Suprapubic skin (tissue), 4 donors: Measurements from ENCODE around the gene BHLHA15. TPM values are rescaled to one million over a fixed set of nuclear protein-coding genes. Genes with fewer than 3 reads are reported as not detected.
A peak's percentile ranks its signal among the peaks of the same experiment; 100 is the strongest.

Experiments used
- DNase-seq, 2 donors: peaks; one replicate each; pipeline ENCODE4 v3.0.0-alpha.2; 2019; ENCODE audit warnings: low spot score in 2 of 2
- H3K27ac ChIP-seq: fragments of 200-600 bp; sonication (generic); one replicate; pipeline ENCODE4 v1.5.1; 2019
- H3K27me3 ChIP-seq: fragments of 200-600 bp; sonication (generic); one replicate; pipeline ENCODE4 v1.5.1; 2019
- H3K36me3 ChIP-seq: fragments of 200-600 bp; sonication (generic); one replicate; pipeline ENCODE4 v1.5.1; 2019
- H3K4me1 ChIP-seq: fragments of 200-600 bp; sonication (generic); one replicate; pipeline ENCODE4 v1.5.1; 2019
- H3K4me3 ChIP-seq: fragments of 200-600 bp; sonication (generic); one replicate; pipeline ENCODE4 v1.5.1; 2019; ENCODE audit warnings: mild to moderate bottlenecking
- H3K9me3 ChIP-seq: fragments of 200-600 bp; sonication (generic); one replicate; pipeline ENCODE4 v1.5.1; 2019
- CTCF ChIP-seq, 2 donors: fragments of 200-600 bp in 1 of 2; fragments of 450-650 bp in 1 of 2; sonication (generic) in 1 of 2; IDR thresholded peaks; one replicate each; pipeline ENCODE4 v1.5.1; 2016 to 2019; ENCODE audit warnings: antibody characterized with exemption in 2 of 2, mild to moderate bottlenecking in 1 of 2, moderate library complexity in 1 of 2
- EP300 ChIP-seq: sonication (generic); formaldehyde crosslinking; IDR thresholded peaks from one replicate; pipeline ENCODE4 v1.6.1; 2017; ENCODE audit warnings: antibody characterized with exemption
- POLR2A ChIP-seq, 2 donors: fragments of 450-650 bp; IDR thresholded peaks; one replicate each; pipeline ENCODE4 v1.6.1; 2017; ENCODE audit warnings: antibody characterized with exemption in 2 of 2, mild to moderate bottlenecking in 2 of 2, moderate library complexity in 2 of 2
- POLR2AphosphoS5 ChIP-seq, 3 donors: sonication (generic); formaldehyde crosslinking; IDR thresholded peaks; one replicate each; pipeline ENCODE4 v1.6.1; 2017; ENCODE audit warnings: antibody characterized with exemption in 3 of 3
- WGBS: methylation state at CpG from one replicate; pipeline ENCODE4 v1.1.5; 2018; 5-methylcytosine and 5-hydroxymethylcytosine counted together
- total RNA-seq, 4 donors: library from RNA; depleted of rRNA; stranded (reverse); fragments of >200 nt; gene quantifications; one replicate each; pipeline ENCODE4 v1.1.0, GENCODE V29; 2016

BHLHA15 gene
- total RNA-seq, 4 donors from 2014 or later, result 1.2 to 7.8 (median 4.4) TPM

- no peak overlapping the region for H3K27ac ChIP-seq
- no peak for TF ChIP-seq EP300
- TF ChIP-seq CTCF (IDR thresholded peaks at IDR 0.05), result no peak
- TF ChIP-seq POLR2AphosphoS5 (IDR thresholded peaks at IDR 0.05), result no peak
- no peak for TF ChIP-seq POLR2A (IDR thresholded peaks at IDR 0.05)
- H3K27me3 ChIP-seq, result no peaks in the 10 kb centered on the region
- H3K36me3 ChIP-seq, result peaks cover 56% of the 10 kb centered on the region
- WGBS, result 95% methylated on average over 18 of the region's 34 CpGs
- no peaks in the 10 kb centered on the region for H3K4me1 ChIP-seq
- peak in 1 of 2 donors; percentile 55 for DNase-seq
- H3K4me3 ChIP-seq, result no peak overlapping the region
- H3K9me3 ChIP-seq, result no peaks in the 10 kb centered on the region
These were observed 10.6 kb downstream of the BHLHA15 start for GRCh38 chr7:98221611-98222532.

GRCh38 chr7:98222533-98223195 lies 11.4 kb downstream of the BHLHA15 start:
- Histone ChIP-seq H3K4me3 (no peak overlapping the region), H3K36me3 (peaks cover 51% of the 10 kb centered on the region), H3K27me3 (no peaks in the 10 kb centered on the region), H3K4me1 (no peaks in the 10 kb centered on the region), H3K27ac (no peak overlapping the region), H3K9me3 (no peaks in the 10 kb centered on the region)
- 97% methylated on average over 7 of the region's 30 CpGs for WGBS
- peak in 1 of 2 donors; percentile 58 for DNase-seq
- no peak for TF ChIP-seq EP300
- no peak for TF ChIP-seq CTCF (IDR thresholded peaks at IDR 0.05)
- no peak for TF ChIP-seq POLR2A (IDR thresholded peaks at IDR 0.05)
- no peak for TF ChIP-seq POLR2AphosphoS5 (IDR thresholded peaks at IDR 0.05)

- no peaks in the 10 kb centered on the region for H3K4me1 ChIP-seq
- no peak overlapping the region for H3K27ac ChIP-seq
- no peak overlapping the region for H3K4me3 ChIP-seq
- no peaks in the 10 kb centered on the region for H3K9me3 ChIP-seq
- peaks cover 52% of the 10 kb centered on the region for H3K36me3 ChIP-seq
- TF ChIP-seq CTCF (IDR thresholded peaks at IDR 0.05) (no peak), POLR2AphosphoS5 (IDR thresholded peaks at IDR 0.05) (no peak), EP300 (no peak), POLR2A (IDR thresholded peaks at IDR 0.05) (no peak)
- peak in 1 of 2 donors; percentile 55 for DNase-seq
- 87% methylated on average over 12 of the region's 15 CpGs for WGBS
- H3K27me3 ChIP-seq, result no peaks in the 10 kb centered on the region
These were observed 12.2 kb downstream of the BHLHA15 start for GRCh38 chr7:98223351-98223897.

- H3K36me3 ChIP-seq, result peaks cover 59% of the 10 kb centered on the region
- H3K4me3 ChIP-seq, result no peak overlapping the region
- 90% methylated on average over 6 of the region's 21 CpGs for WGBS
- H3K4me1 ChIP-seq, result no peaks in the 10 kb centered on the region
- no peak for TF ChIP-seq POLR2AphosphoS5 (IDR thresholded peaks at IDR 0.05)
- TF ChIP-seq EP300, result no peak
- TF ChIP-seq POLR2A (IDR thresholded peaks at IDR 0.05), result no peak
- no peak for TF ChIP-seq CTCF (IDR thresholded peaks at IDR 0.05)
- H3K9me3 ChIP-seq, result no peaks in the 10 kb centered on the region
- no peak overlapping the region for H3K27ac ChIP-seq
- DNase-seq, result no peak
- H3K27me3 ChIP-seq, result no peaks in the 10 kb centered on the region
These were observed 12.9 kb downstream of the BHLHA15 start for GRCh38 chr7:98223898-98224700.
